Trophoblast cell (in vitro differentiated cells and primary cell): ENCODE data around the gene EML4.

Source experiments
- DNase-seq, 2 donors: peaks; one replicate each; pipeline ENCODE4 v3.0.0-alpha.2; 2016
- H2AFZ ChIP-seq: 2 replicates; pipeline ENCODE4 v1.6.1; 2013; ENCODE audit warnings: low read length, moderate library complexity, mild to moderate bottlenecking; ENCODE audit not compliant: insufficient read depth, poor library complexity
- H2AK5ac ChIP-seq: 2 replicates; pipeline ENCODE4 v1.6.1; 2013; ENCODE audit warnings: mild to moderate bottlenecking, low read length
- H2BK120ac ChIP-seq: 2 replicates; pipeline ENCODE4 v1.6.1; 2013; ENCODE audit warnings: low read length, mild to moderate bottlenecking, moderate library complexity; ENCODE audit not compliant: insufficient read depth, poor library complexity
- H2BK12ac ChIP-seq: 2 replicates; pipeline ENCODE4 v1.6.1; 2013; ENCODE audit warnings: mild to moderate bottlenecking, low read length, moderate library complexity
- H2BK5ac ChIP-seq: 2 replicates; pipeline ENCODE4 v1.6.1; 2013; ENCODE audit warnings: low read length, low read depth, moderate library complexity, mild to moderate bottlenecking; ENCODE audit not compliant: poor library complexity
- H3K14ac ChIP-seq: 2 replicates; pipeline ENCODE4 v1.6.1; 2013; ENCODE audit warnings: mild to moderate bottlenecking, low read length
- H3K18ac ChIP-seq: 2 replicates; pipeline ENCODE4 v1.6.1; 2013; ENCODE audit warnings: mild to moderate bottlenecking, low read length
- H3K23ac ChIP-seq: 2 replicates; pipeline ENCODE4 v1.6.1; 2013; ENCODE audit warnings: low read length
- H3K27ac ChIP-seq: 2 replicates; pipeline ENCODE4 v1.5.1; 2013; ENCODE audit warnings: low read depth, mild to moderate bottlenecking, inconsistent platforms, low read length, moderate library complexity
- H3K27me3 ChIP-seq: 2 replicates; pipeline ENCODE4 v1.6.1; 2013; ENCODE audit warnings: inconsistent platforms, mild to moderate bottlenecking, low read length, moderate library complexity; ENCODE audit not compliant: insufficient read depth
- H3K36me3 ChIP-seq, 2 experiments: 1 replicate in 1 of 2; 2 replicates in 1 of 2; pipeline ENCODE4 v1.6.1; 2013; ENCODE audit warnings: low read length in 2 of 2, mild to moderate bottlenecking in 2 of 2, moderate library complexity in 1 of 2; ENCODE audit not compliant: insufficient read depth in 2 of 2, control insufficient read depth in 1 of 2
- H3K4ac ChIP-seq: 2 replicates; pipeline ENCODE4 v1.6.1; 2013; ENCODE audit warnings: low read depth, mild to moderate bottlenecking, low read length, moderate library complexity
- H3K4me1 ChIP-seq, 2 experiments: 1 replicate in 1 of 2; 2 replicates in 1 of 2; pipeline ENCODE4 v1.6.1; 2013; ENCODE audit warnings: low read length in 2 of 2, mild to moderate bottlenecking in 2 of 2, moderate library complexity in 1 of 2; ENCODE audit not compliant: insufficient read depth in 2 of 2, control insufficient read depth in 1 of 2
- H3K4me2 ChIP-seq: 2 replicates; pipeline ENCODE4 v1.6.1; 2013; ENCODE audit warnings: inconsistent platforms, mild to moderate bottlenecking, low read length, moderate library complexity
- H3K4me3 ChIP-seq: 2 replicates; pipeline ENCODE4 v1.5.1; 2013; ENCODE audit warnings: mild to moderate bottlenecking, low read depth, low read length, inconsistent platforms
- H3K79me1 ChIP-seq: one replicate; pipeline ENCODE4 v1.6.1; 2013; ENCODE audit warnings: low read length
- H3K79me2 ChIP-seq: 2 replicates; pipeline ENCODE4 v1.6.1; 2013; ENCODE audit warnings: low read length, mild to moderate bottlenecking; ENCODE audit not compliant: control insufficient read depth, insufficient read depth, poor library complexity
- H3K9ac ChIP-seq: 2 replicates; pipeline ENCODE4 v1.6.1; 2013; ENCODE audit warnings: mild to moderate bottlenecking, low read length
- H3K9me3 ChIP-seq: 2 replicates; pipeline ENCODE4 v1.6.1; 2013; ENCODE audit warnings: low read depth, mild to moderate bottlenecking, control low read depth, inconsistent platforms, low read length; ENCODE audit not compliant: insufficient read depth
- H4K12ac ChIP-seq: 2 replicates; pipeline ENCODE4 v1.6.1; 2013; ENCODE audit warnings: low read depth, mild to moderate bottlenecking, low read length, moderate library complexity
- H4K8ac ChIP-seq: 2 replicates; pipeline ENCODE4 v1.6.1; 2013; ENCODE audit warnings: low read depth, mild to moderate bottlenecking, low read length, moderate library complexity
- H4K91ac ChIP-seq: one replicate; pipeline ENCODE4 v1.6.1; 2013; ENCODE audit warnings: low read depth, mild to moderate bottlenecking, low read length, moderate library complexity
- WGBS: extraction: QIAGEN DNeasy Blood & Tissue Kit; methylation state at CpG from one replicate; pipeline ENCODE4 v1.1.7; 2013; ENCODE audit warnings: missing lambda C conversion rate; ENCODE audit not compliant: insufficient read length, insufficient coverage; ENCODE audit errors: extremely low coverage; 5-methylcytosine and 5-hydroxymethylcytosine counted together

EML4 gene

DNA sequence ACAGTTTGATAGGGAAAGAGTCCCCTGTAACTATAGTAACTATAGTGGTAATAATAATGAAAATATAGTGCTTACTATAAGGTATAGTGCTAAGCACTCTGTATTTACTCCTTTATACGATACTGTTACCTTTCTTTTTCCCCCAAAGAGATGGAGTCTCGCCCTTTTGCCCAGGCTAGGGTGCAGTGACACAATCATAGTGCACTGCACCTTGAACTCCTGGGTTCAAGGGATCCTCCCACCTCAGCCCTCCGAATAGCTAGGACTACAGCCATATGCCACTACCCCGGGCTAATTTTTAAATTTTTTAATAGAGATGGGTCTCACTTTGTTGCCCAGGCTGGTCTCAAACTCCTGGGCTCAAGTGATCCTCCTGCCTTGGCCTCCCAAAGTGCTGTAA lies 34.6 kb downstream of the EML4 start:
- Histone ChIP-seq H3K4me2 (no peak overlapping the region), H3K23ac (no peak overlapping the region), H4K91ac (no peak overlapping the region), H3K27me3 (no peaks in the 10 kb centered on the region), H3K36me3 (no peaks in the 10 kb centered on the region), H2AFZ (no peak overlapping the region), H3K27ac (no peak overlapping the region), H2BK5ac (no peak overlapping the region), H3K18ac (no peak overlapping the region), H2AK5ac (no peak overlapping the region), H4K8ac (no peak overlapping the region), H3K4ac (no peak overlapping the region), H3K4me1 (no peaks in the 10 kb centered on the region), H3K9ac (no peak overlapping the region), H3K79me1 (no peaks in the 10 kb centered on the region), H2BK12ac (no peak overlapping the region), H3K79me2 (peaks cover under 1% of the 10 kb centered on the region), H2BK120ac (no peak overlapping the region), H4K12ac (no peak overlapping the region), H3K4me3 (no peak overlapping the region), H3K9me3 (no peaks in the 10 kb centered on the region), H3K14ac (no peak overlapping the region)
- no CpG with 5 or more reads among the region's 4 CpGs for WGBS
- no peak for DNase-seq

DNA sequence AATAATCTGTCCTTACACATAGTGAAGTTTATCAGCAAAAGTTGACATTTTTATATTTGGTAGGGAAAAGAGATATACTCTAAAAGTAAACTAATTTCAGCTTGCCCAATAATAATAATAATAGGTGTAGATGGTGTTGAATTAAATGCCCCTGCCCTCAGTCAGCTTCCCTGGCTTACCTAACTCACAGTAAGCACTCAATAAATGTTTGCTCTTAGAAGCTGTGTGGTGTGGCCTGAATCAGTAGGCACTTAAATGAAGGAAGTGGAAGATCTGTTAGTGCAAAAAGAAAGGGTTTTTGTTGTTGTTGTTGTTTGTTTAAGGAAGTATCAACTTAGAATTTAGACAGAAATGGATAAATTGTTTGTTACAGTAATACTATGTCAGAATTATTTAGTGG lies 36.2 kb downstream of the EML4 start:
- H2AFZ ChIP-seq = no peak overlapping the region
- no peak overlapping the region for H2BK12ac ChIP-seq
- H3K27me3 ChIP-seq = no peaks in the 10 kb centered on the region
- no peak for DNase-seq
- H2BK120ac ChIP-seq = no peak overlapping the region
- no peak overlapping the region for H3K23ac ChIP-seq
- H3K18ac ChIP-seq = no peak overlapping the region
- no peak overlapping the region for H4K12ac ChIP-seq
- no peak overlapping the region for H2BK5ac ChIP-seq
- H3K79me2 ChIP-seq = no peaks in the 10 kb centered on the region
- H3K4me2 ChIP-seq = no peak overlapping the region
- H3K27ac ChIP-seq = no peak overlapping the region
- H3K9me3 ChIP-seq = no peaks in the 10 kb centered on the region
- no peak overlapping the region for H3K14ac ChIP-seq
- no peak overlapping the region for H4K91ac ChIP-seq
- H3K4ac ChIP-seq = no peak overlapping the region
- H3K36me3 ChIP-seq = no peaks in the 10 kb centered on the region
- H4K8ac ChIP-seq = no peak overlapping the region
- no peak overlapping the region for H2AK5ac ChIP-seq
- H3K4me1 ChIP-seq = no peaks in the 10 kb centered on the region
- no peaks in the 10 kb centered on the region for H3K79me1 ChIP-seq
- no peak overlapping the region for H3K4me3 ChIP-seq
- H3K9ac ChIP-seq = no peak overlapping the region

DNA sequence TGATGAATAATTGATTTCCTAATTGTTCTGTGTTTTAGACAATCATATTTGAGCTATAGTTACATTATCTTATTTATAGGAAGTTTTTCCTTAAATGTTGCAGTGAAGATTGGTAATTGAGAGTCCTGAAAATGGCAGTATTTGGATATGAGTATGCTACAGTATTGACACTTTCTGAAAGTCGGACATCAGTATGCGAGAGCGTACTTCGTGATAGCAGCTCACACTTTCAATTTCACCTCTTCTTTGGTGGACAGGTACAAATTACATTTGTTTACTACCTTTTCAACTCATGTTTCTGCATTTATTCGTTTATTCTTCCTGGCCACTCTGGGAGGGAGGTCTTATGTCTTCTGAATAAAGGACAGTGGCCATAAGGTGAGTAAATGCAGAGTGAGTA lies 38.7 kb downstream of the EML4 start:
- no peak overlapping the region for H3K27ac ChIP-seq
- H3K4me3 ChIP-seq = no peak overlapping the region
- H4K91ac ChIP-seq = no peak overlapping the region
- no peaks in the 10 kb centered on the region for H3K79me1 ChIP-seq
- H3K9me3 ChIP-seq = no peaks in the 10 kb centered on the region
- H3K27me3 ChIP-seq = no peaks in the 10 kb centered on the region
- H3K14ac ChIP-seq = no peak overlapping the region
- no peak overlapping the region for H2BK5ac ChIP-seq
- H3K4me1 ChIP-seq = no peaks in the 10 kb centered on the region
- no peaks in the 10 kb centered on the region for H3K79me2 ChIP-seq
- no peak overlapping the region for H4K12ac ChIP-seq
- DNase-seq = no peak
- H3K4ac ChIP-seq = no peak overlapping the region
- H2BK12ac ChIP-seq = no peak overlapping the region
- H3K23ac ChIP-seq = no peak overlapping the region
- H4K8ac ChIP-seq = no peak overlapping the region
- H3K9ac ChIP-seq = no peak overlapping the region
- H2AK5ac ChIP-seq = no peak overlapping the region
- H2BK120ac ChIP-seq = no peak overlapping the region
- no CpG with 5 or more reads among the region's 5 CpGs for WGBS
- no peak overlapping the region for H3K18ac ChIP-seq
- H2AFZ ChIP-seq = no peak overlapping the region
- H3K4me2 ChIP-seq = no peak overlapping the region
- no peaks in the 10 kb centered on the region for H3K36me3 ChIP-seq

DNA sequence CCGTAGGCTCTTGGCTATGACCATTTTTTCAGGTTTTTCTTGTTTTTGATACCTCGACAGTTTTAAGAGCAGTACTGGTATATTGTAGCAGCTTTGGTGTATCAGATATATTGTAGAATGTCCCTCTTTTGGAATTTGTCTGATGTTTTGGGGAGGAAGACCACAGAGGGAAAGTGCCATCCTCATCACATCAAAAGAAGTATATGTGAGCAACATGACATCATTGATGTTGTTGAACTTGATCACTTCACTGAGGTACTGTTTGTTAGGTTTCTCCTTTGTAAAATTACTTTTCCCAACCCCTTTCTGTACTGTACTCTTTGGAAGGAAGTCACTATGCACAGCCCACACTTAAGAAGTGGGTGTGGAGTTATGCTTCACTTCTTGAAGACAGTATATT lies 41.0 kb downstream of the EML4 start:
- WGBS = no CpG with 5 or more reads among the region's 2 CpGs
- Histone ChIP-seq H2BK12ac (no peak overlapping the region), H3K79me2 (no peaks in the 10 kb centered on the region), H3K27ac (no peak overlapping the region), H4K91ac (no peak overlapping the region), H3K23ac (no peak overlapping the region), H3K79me1 (no peaks in the 10 kb centered on the region), H3K4me3 (no peak overlapping the region), H2AK5ac (no peak overlapping the region), H3K9me3 (no peaks in the 10 kb centered on the region), H3K4ac (no peak overlapping the region), H3K18ac (no peak overlapping the region), H3K4me2 (no peak overlapping the region), H2BK120ac (no peak overlapping the region), H2AFZ (no peak overlapping the region), H3K4me1 (no peaks in the 10 kb centered on the region), H3K9ac (no peak overlapping the region), H4K8ac (no peak overlapping the region), H4K12ac (no peak overlapping the region), H2BK5ac (no peak overlapping the region), H3K36me3 (no peaks in the 10 kb centered on the region), H3K27me3 (no peaks in the 10 kb centered on the region), H3K14ac (no peak overlapping the region)
- DNase-seq = no peak

DNA sequence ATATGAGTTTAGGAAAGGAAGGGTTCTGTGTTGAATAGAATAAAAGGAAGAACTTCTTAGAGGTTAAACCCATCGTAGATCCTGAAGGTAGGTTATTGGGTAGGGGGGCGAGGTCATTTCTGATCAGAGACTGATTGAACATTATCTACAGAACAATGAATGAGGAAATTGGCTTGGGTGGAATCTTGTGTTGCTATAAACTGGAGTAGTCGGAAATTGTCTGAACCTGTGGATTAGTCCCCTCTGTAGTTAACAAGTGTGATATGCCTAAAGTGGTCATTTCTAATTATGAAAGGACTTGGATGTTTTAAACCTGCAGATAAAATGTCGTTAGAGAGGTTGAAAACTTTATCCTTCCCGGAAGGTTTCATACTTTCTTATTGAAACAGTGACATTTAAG lies 42.1 kb downstream of the EML4 start:
- Histone ChIP-seq H3K14ac (no peak overlapping the region), H2AFZ (no peak overlapping the region), H2BK120ac (no peak overlapping the region), H3K36me3 (no peaks in the 10 kb centered on the region), H3K18ac (no peak overlapping the region), H3K79me2 (no peaks in the 10 kb centered on the region), H2AK5ac (no peak overlapping the region), H3K27me3 (no peaks in the 10 kb centered on the region), H2BK12ac (no peak overlapping the region), H3K4ac (no peak overlapping the region), H3K27ac (no peak overlapping the region), H3K23ac (peak overlapping the region; percentile 74), H3K9me3 (no peaks in the 10 kb centered on the region), H2BK5ac (no peak overlapping the region), H3K9ac (no peak overlapping the region), H4K8ac (no peak overlapping the region), H3K79me1 (no peaks in the 10 kb centered on the region), H3K4me2 (no peak overlapping the region), H3K4me3 (no peak overlapping the region), H4K91ac (no peak overlapping the region), H3K4me1 (no peaks in the 10 kb centered on the region), H4K12ac (no peak overlapping the region)
- no peak for DNase-seq
- no CpG with 5 or more reads among the region's 5 CpGs for WGBS
